ENCODE data around the gene YIPF3.
"Not testable (repeated sequence)": the region's sequence is repeated elsewhere in the genome, so short reads cannot be mapped to it uniquely, and the experiment has no call there.

Gene YIPF3

DNA sequence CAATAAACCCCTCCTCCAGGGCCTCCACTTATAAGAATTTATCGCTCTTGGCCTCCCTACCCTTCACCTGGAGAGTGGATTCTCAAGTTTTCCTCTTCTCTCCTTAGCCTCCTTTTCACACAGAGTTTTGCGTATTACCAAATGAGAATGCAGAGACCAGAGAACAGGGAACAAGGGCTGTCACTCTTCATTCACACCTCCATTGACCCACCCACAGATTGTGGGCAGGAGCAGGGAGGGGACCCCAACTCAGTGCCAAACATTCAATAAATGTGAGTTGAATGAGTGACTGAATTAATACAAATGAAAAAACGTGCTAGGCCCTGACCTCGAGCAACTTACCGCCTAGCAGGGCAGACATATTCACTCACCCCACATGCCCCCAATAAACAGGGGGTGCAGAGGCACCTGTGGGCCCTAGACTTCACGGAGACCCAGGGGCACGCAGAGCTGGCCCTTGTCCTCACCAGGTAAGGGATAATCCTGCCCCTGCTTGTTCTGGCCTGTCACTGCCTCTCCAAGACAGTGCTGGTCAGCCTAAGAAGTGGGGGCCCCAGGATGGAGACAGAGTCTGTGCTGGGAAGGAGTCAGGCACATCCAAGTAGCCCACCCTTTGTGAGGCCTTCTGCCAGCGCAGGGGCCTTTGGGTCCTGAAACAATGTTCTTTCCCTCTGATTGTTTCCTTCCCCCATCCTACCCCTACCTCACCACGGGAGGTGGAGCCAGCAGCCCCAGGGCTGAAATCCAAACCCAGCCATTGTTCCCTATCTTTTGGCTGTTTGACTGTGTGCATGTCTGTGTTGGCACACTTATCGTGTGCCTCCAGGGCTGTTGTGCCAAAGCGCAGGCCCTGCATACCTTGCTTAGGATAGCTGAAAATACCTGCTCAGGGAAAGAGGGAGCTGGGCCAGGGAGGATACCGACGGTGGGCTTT is 47.7 kb downstream of the YIPF3 start:
- TF ChIP-seq, protein P1, sequence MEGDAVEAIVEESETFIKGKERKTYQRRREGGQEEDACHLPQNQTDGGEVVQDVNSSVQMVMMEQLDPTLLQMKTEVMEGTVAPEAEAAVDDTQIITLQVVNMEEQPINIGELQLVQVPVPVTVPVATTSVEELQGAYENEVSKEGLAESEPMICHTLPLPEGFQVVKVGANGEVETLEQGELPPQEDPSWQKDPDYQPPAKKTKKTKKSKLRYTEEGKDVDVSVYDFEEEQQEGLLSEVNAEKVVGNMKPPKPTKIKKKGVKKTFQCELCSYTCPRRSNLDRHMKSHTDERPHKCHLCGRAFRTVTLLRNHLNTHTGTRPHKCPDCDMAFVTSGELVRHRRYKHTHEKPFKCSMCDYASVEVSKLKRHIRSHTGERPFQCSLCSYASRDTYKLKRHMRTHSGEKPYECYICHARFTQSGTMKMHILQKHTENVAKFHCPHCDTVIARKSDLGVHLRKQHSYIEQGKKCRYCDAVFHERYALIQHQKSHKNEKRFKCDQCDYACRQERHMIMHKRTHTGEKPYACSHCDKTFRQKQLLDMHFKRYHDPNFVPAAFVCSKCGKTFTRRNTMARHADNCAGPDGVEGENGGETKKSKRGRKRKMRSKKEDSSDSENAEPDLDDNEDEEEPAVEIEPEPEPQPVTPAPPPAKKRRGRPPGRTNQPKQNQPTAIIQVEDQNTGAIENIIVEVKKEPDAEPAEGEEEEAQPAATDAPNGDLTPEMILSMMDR (IDR thresholded peaks at IDR 0.05): no peak
- no peak overlapping the region for H3K4me3 ChIP-seq
- no peak for DNase-seq (ENCODE audit: low spot score)
- H3K27ac ChIP-seq: no peak overlapping the region

DNA sequence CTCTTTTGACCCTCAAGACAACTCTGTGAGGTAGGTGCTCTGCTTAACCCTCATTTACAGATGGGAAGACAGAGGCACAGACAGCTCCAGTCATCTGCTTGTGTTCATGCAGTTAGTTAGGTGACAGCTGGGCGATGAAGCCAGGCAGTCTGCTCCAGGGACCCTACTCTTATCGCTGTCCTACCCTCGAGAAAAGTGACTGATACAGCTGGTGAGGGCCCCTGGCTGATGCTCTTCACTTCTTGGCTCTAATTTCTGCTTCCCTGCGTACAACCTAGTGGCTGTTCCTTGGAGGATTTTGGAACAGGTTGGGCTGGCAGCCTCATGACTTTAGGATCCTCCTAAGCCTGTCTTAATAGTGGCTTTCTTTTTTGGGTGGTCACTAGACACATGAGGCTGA is 48.5 kb downstream of the YIPF3 start:
- DNase-seq (ENCODE audit: low spot score): no peak
- TF ChIP-seq, protein P1 (IDR thresholded peaks at IDR 0.05): no peak
- H3K4me3 ChIP-seq: no peak overlapping the region
- no peak overlapping the region for H3K27ac ChIP-seq

DNA sequence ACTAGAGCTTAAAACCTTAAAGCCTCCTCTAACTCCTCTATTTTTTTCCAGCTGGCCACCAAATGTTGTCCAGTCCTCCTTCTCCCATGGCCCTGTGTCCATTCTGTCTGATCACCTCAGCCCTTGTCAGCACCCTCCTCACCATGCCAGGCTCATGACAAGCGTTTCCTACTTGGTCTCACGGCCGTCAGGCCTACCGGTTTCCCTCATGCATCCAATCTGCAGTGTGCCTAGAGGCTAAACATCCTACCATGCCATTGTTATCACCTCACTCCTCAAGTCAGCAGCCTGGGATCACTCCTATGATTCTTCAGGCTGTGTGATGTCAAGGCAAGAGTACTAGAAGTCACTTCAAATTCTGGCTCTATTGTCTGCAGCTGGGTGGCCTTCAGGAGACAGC is 49.0 kb downstream of the YIPF3 start:
- TF ChIP-seq, protein P1 (IDR thresholded peaks at IDR 0.05): no peak
- Histone ChIP-seq H3K4me3 (no peak overlapping the region), H3K27ac (no peak overlapping the region)
- DNase-seq (ENCODE audit: low spot score): no peak

DNA sequence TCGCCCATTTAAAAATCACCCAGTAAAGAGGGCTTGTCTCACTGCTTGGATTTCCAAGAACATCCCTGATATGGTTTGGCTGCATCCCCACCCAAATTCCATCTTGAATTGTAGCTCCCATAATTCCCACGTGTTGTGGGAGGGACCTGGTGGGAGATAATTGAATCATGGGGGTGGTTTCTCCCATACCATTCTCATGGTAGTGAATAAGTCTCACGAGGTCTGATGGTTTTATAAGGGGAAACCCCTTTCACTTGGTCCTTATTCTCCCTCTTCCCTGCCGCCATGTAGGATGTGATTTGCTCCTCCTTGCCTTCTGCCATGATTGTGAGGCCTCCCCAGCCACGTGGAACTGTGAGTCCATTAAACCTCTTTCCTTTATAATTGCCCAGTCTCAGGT is 49.5 kb downstream of the YIPF3 start:
- H3K27ac ChIP-seq; H3K4me3 ChIP-seq; DNase-seq (ENCODE audit: low spot score): not testable (repeated sequence)

DNA sequence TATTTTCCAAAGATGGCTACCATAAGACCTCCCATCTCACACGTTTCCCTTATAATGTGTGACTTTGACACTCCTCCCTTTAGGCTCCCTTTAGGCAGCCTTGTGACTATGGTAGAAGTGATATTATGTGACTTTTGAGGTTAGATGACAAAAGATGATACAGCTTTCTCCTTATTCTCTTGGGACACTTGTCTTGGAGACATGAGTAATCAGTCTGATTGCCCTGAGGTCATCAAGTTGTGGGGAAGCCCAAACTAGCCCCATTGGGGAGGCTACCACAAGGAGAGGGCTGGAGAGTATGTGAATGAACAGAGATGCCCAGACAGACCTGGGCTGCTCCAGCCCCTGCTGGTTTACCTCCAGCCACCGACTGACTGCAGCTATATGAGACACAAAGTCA is 50.8 kb downstream of the YIPF3 start:
- Histone ChIP-seq H3K4me3 (no peak overlapping the region), H3K27ac (no peak overlapping the region)
- no peak for DNase-seq (ENCODE audit: low spot score)
- TF ChIP-seq, protein P1 (IDR thresholded peaks at IDR 0.05): no peak

DNA sequence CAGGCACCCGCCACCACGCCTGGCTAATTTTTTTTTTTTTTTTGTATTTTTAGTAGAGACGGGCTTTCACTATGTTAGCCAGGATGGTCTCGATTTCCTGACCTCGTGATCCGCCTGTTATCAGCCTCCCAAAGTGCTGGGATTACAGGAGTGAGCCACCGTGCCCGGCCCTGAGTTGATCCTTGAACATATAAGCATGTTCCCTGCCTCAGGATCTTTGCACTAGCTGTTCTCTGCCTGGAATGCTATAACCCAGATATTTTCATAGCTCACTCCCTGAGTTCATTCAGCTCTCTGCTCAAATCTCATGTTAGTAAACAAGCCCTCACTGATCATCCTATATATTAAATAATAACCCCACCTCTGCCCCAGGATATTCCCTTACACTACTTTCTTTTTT is 52.4 kb downstream of the YIPF3 start:
- Histone ChIP-seq H3K4me3 (no peak overlapping the region), H3K27ac (no peak overlapping the region)
- no peak for DNase-seq (ENCODE audit: low spot score)
- TF ChIP-seq, protein P1 (IDR thresholded peaks at IDR 0.05): no peak

DNA sequence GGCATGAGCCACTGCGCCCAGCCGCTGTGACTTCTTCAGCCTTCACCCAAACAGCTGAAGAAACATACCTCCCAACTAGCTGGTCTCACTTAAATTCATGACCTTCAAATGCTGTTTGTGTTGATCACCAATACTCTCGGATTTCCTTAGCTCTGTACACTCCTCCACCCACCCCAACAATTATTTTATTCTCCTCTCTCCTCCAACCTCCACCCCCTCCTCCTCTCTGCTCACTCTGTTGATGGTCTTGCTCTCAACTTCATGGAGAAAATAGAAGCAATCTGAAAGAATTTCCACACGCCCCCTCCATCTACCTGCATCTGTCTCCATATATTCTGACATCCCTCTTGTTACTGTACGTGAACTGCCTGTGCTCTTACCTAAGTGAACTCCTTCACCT is 54.8 kb downstream of the YIPF3 start:
- TF ChIP-seq, protein P1 (IDR thresholded peaks at IDR 0.05): no peak
- Histone ChIP-seq H3K27ac (no peak overlapping the region), H3K4me3 (no peak overlapping the region)
- DNase-seq (ENCODE audit: low spot score): no peak

Measured in coronary artery (tissue), 2 donors.